SKM-1 treated with dmso at 0.1 percent for 144 hours (cell line): Measurements from ENCODE around the gene CPA2.

Source experiments
- DNase-seq: peaks from one replicate; lab custom pipeline; 2025; ENCODE audit not compliant: unreplicated experiment; lab: John Stamatoyannopoulos, UW

The CPA2 gene

DNA sequence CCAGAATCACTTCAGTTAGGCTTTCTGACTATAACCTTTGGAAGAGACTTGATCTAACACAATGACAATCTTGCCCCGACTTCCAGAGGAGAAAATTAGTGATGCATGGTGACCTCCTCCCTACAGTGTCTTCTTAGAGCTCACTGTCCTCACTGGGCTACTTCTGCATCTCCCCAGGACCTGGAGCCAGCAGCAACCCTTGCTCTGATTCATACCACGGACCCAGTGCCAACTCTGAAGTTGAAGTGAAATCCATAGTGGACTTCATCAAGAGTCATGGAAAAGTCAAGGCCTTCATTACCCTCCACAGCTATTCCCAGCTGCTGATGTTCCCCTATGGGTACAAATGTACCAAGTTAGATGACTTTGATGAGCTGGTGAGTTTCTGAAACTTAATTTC is 12.6 kb downstream of the CPA2 start:
- no peak for DNase-seq

DNA sequence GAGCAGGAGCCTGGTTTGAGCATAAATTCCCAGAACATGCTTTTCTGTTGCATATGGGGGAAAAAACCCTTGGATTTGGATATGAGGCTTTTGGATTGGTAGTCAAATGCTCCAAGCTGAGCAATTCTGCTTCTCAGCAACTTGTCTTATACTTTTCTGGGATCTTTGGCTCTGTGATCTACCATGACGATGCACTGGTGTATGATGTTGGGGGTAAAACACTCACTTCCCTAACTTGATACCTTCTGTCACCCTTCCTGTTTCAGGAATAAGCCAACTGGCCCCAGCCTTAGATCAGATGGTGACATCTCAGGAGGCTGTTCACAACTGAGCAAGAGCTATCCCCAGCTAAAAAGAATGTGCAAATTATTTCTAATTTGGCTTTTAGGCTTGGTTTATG is 13.2 kb downstream of the CPA2 start:
- no peak for DNase-seq

GRCh38 chr7:130281260-130281659 is 14.6 kb downstream of the CPA2 start:
- no peak for DNase-seq

GRCh38 chr7:130286881-130287280 is 20.2 kb downstream of the CPA2 start:
- DNase-seq = no peak

- DNase-seq = no peak
Observed at GRCh38 chr7:130288168-130288567, 21.5 kb downstream of the CPA2 start.

DNA sequence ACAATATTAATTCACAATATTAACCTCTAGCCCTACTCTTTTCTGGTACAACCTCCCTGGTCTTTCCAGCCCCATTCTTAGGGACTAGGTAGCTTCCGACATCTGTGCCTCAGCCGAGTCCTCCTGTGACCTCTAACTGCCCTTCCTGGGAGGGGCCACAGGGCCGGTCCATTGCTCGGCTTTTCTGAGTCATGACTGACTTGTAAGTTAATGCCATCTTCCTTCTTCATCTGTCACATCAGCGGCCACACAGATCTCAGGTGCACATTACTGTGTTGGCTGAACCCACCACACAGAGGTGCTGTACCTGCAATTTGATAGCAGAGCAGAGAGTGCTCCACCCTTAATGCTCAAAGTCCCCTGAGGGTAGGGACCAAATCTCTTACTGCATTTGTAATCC is 22.2 kb downstream of the CPA2 start:
- DNase-seq = no peak

DNA sequence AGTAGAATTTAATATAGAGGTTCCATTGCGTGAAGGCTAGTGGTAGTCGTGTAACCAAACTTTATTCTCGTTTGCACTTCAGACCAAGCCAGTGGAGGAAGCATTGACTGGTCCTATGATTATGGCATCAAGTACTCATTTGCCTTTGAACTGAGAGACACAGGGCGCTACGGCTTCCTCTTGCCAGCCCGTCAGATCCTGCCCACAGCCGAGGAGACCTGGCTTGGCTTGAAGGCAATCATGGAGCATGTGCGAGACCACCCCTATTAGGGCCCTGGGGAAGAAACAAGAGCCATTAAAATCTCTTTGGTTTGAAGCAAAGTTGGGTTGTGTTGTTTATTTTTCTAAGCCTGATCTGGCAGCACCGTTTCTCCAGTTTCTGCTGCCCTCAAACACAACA is 22.8 kb downstream of the CPA2 start:
- no peak for DNase-seq

DNA sequence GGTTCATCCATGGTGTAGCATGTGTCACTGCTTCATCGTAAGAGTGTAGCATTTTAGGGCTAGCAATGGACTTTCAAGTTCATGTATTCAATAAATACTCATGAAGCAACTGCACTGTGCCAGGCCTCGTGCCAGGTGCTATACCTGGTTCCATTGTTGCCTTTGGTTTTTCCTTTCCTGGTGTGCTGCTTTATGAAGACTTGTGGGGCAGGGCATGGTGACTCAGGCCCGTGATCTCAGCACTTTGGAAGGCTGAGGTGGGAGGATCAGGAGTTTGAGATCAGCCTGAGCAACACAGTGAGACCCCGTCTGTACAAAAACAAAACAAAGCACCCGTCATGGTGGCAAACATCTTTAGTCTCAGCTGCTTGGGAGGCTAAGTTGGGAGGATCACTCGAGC is 24.1 kb downstream of the CPA2 start:
- no peak for DNase-seq

- no peak for DNase-seq
Observed at GRCh38 chr7:130292682-130293257, 26.1 kb downstream of the CPA2 start, which contains the start of gene CPA4. Gene CPA4, plus strand, starts transcription at chr7:130293161. Its CDS starts 20 bp downstream, at chr7:130293181.

GRCh38 chr7:130293521-130293920 is 26.9 kb downstream of the CPA2 start:
- no peak for DNase-seq

GRCh38 chr7:130294314-130294713 is 27.7 kb downstream of the CPA2 start:
- DNase-seq = no peak

DNA sequence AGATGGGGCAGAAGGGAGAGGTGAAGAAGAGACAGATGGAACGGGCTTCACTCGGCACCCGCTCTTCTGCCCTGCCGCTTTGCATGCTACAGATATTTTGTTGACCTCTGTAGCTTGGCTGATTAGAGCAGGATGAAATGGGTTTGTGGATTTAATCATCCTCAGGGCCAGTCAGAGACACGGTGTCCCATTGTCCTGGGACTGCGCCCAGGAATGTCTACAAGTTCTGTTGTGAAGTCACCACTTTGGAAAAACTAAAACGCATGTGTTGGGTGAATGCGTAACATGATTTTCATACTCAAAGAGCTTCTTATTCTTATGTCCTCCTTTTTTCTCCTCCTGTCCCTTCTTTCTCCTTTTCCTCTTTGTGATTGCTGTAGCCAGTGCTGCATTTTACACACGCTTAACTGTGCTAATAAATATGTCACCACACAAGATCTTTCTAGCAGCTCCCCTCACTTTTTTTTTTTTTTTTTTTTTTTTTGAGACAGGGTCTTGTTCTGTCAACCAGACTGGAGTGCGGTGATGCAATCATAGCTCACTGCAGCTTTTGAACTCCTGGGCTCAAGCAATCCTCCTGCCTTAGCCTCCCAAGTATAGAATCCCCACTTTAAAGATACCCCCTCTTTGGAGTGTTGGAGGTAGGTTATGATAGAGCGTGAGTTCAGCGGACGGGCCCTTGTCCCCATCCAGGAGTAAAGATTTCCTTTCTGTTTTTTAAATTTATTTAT is 29.7 kb downstream of the CPA2 start:
- DNase-seq = no peak

DNA sequence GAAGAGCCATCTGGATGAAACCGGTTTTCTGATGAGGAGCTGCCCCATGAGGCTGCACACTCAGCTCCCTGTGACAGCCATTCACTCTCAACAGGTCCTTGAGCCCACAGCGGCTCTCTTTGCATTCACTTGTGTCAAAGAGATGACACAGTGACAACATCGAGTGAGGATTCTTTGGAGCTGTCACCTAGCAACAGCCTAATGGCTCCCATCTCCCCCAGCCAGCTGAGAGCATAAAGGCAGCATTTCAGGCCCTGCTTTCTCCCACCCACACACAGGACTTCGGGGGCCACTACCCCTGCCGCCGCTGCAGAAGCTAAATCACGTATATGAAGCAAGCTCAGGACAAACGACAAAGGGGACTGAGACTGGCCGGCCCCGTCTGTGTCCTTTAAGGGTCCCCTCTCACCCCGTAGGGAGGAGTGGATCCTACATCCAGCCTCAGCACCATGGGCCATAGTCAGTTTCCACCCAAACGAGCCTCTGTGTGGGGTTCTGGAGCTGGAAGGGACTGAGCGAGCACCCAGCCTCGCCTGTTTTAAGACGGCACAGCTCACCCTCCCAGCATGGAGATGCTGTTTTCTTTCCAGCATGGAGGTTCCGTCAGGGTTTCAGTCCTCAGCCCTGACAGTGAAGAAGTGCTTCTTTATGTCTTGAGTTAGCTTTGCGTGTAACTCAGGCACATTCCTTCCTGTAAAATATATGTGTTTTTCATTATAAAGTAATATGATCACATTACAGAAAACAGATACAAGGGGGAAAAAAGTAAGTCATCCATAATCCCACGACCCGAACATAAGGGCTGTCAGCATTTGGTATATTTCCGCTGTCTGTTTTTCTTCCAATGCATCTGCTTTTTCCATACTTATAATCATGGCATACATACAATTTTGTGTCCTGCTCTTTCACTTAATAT is 31.2 kb downstream of the CPA2 start:
- DNase-seq = no peak

DNA sequence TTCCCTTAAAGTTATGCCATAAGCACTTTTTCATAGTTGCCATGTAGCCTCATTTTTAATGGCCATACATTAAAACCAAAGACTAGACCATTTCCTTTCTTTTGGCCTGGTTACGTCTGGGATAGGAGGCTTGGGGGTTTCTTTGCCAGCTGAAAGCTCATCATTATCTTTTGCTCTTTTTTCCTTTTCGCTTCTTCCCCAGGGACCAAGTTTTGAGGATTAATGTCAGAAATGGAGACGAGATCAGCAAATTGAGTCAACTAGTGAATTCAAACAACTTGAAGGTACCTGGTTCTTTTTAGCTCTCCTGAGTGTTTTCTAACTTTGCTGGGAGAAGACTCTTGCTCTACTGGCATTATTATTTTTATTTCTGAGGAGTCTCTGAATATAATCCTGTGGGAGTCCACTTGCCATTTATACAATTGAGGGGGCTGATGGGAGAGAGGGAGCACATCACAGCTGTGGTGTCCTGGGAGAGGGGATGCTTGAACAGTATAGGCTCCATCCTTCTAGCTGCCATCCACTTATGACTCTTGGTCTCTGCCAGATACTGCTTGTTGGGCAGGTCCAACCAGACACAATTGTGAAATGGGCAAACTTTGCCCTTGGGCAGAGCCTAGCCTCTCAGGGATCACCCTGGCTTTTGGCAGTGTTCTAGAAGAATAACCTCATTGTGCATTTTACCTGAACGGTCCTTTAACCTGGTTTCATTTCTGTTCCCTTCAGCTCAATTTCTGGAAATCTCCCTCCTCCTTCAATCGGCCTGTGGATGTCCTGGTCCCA is 32.1 kb downstream of the CPA2 start:
- DNase-seq = no peak

DNA sequence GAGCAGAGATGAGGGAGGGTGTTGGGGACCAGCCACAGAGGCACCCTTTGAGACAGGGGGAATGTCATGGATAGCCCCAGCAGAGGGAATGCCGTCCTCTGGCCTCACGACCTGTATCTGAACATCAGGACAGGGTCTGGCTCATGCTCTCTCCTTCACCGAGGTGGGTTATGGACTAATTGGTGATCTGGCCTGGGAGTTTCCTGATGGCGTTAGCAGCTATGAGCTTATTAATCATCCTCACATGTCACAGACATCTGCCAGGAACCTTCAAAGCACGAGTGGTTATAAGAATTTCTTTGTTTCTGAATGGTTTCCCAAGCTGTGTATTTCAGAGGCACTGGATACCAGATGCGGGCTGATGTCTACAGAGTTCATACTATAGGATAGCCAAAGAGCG is 33.2 kb downstream of the CPA2 start:
- DNase-seq = no peak

DNA sequence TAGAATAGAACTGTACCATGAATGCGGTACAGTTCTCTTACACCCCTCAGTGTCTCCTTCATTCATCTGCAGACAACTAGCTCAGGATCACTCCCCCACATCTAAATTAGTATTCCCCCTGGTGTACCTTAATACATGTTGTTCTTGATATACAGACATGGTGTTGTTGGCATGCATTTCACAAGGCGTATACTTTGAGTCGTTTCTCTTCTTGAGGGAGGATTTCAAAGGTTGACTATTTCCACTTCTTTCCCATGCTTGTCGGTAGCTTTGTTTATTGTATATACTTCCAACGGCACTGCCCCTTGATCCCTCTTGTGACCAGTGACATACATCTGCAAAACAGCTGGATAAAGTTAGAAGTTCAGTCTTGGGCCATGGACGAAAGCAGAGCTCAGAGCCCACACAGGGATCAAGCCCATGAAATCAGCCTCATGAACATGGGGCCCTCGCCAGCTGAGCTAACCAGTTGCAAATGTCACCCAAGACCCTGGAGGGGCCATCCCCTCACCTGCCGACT is 34.9 kb downstream of the CPA2 start:
- no peak for DNase-seq

- no peak for DNase-seq
Observed at GRCh38 chr7:130302649-130303048, 36.0 kb downstream of the CPA2 start.

- DNase-seq = no peak
Observed at GRCh38 chr7:130303127-130303526, 36.5 kb downstream of the CPA2 start.

DNA sequence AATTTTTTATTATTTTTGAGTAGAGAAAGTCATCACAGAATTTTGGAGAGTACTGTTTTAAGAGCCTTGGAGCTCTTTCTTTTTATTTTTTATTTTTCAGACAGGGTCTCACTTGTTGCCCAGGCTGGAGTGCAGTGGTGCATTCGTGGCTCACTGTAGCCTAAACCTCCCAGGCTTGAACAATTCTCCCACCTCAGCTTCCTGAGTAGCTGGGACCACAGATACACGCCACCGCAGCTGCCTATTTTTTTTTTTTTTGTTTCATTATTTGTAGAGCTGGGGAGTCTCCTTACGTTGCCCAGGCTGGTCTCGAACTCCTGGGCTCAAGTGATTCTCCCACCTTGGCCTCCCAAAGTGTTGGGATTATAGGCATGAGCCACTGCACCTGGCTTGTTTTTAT is 36.9 kb downstream of the CPA2 start:
- no peak for DNase-seq

- DNase-seq = no peak
Observed at GRCh38 chr7:130303982-130304381, 37.3 kb downstream of the CPA2 start.

DNA sequence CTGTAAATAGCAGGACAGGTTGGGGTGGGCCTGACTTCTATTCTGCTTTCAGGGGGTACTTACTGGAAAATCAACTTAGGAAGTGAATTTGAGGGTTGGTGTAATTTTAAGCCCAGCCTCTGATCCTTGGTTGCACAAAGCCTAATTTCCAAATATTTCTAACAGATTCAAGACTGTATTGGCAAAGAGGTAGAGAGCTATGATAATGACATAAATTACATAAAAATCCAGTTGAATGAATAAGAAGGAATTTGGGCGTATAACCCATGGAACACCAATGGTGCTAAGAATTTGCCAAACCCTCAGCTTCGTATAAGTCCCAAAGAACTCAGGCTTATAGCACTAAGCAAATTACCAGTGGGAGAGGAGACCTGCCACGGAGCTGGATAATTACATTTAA is 38.2 kb downstream of the CPA2 start:
- no peak for DNase-seq
